ENCODE data around the gene SMIM10. TPM values are rescaled to one million over a fixed set of nuclear protein-coding genes. Genes with fewer than 3 reads are reported as not detected.

SMIM10 gene
- 4.2 and 5.5 TPM in 2 replicates for total RNA-seq

DNA sequence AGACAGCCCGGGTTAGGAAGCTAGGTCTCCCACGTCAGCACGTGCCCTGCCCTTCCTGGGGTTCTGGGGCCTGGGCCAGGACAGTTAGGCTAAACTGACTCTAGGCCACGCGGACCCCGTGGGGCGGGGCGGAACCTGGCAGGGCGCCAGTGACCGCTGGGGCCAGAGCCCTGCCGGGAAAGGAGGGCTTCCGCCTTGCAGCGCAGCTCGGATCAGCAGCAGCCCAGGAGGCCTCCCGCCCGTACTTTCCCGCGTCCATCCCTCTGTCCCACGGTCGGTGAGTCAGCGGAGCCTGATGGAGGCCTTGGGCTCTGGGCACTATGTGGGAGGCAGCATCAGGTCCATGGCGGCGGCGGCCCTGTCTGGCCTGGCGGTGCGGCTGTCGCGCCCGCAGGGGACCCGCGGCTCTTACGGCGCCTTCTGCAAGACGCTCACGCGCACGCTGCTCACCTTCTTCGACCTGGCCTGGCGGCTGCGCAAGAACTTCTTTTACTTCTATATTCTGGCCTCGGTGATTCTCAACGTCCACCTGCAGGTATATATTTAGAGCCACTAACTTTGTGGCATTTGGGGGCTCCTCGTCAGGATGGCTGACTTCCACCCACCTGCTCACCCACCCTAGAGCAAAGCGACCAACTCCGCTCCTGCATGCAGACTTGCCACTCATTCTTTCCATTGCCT is at the start of gene SMIM10:
TSS of gene SMIM10 (plus strand) at position 191 of the 681 bp plus-strand sequence. CDS start at position 296, 105 bp downstream.

Other genes starting within 250 kb of the SMIM10 start
- 6.5 and 7.4 TPM in 2 replicates for gene PABIR2, start 193.8 kb upstream of the SMIM10 start, total RNA-seq
- gene MOSPD1, start 75.7 kb upstream of the SMIM10 start, total RNA-seq = 21.6 and 23.5 TPM in 2 replicates
- 8.0 and 14.4 TPM in 2 replicates for gene RTL8B, start 31.6 kb downstream of the SMIM10 start, total RNA-seq
- gene RTL8C, start 41.4 kb downstream of the SMIM10 start, total RNA-seq = 44.4 and 57.4 TPM in 2 replicates
- 5.5 and 7.5 TPM in 2 replicates for gene RTL8A, start 61.1 kb downstream of the SMIM10 start, total RNA-seq
- gene SMIM10L2B, start 107.7 kb downstream of the SMIM10 start, total RNA-seq = 0.65 and 0.78 TPM in 2 replicates
- not detected in 2 replicates for gene ETDB, start 129.5 kb downstream of the SMIM10 start, total RNA-seq
- not detected in 2 replicates for gene CT55, start 180.4 kb downstream of the SMIM10 start, total RNA-seq

Measured in articular chondrocyte of knee joint (primary cell).